ENCODE results near the gene UGT2A3. TPM values are rescaled to one million over a fixed set of nuclear protein-coding genes. Genes with fewer than 3 reads are reported as not detected.

UGT2A3 gene
- total RNA-seq, 1 experiment from 2014 or later: 0.11 TPM

GRCh38 chr4:68891678-68892077 lies 59.9 kb downstream of the UGT2A3 start (continued):
- TF ChIP-seq CTCF (IDR thresholded peaks at IDR 0.05): no peak

- Mint-ChIP-seq H3K27me3 (ENCODE audit: low read depth) (no peaks in the 10 kb centered on the region), H3K36me3 (no peaks in the 10 kb centered on the region), H3K4me3 (no peak overlapping the region), H3K4me1 (no peaks in the 10 kb centered on the region), H3K9me3 (0 out of 2 replicates have a peak, but pooled peaks cover 6% of the 10 kb centered on the region), H3K27ac (no peak overlapping the region)
- TF ChIP-seq TCF7 (CRISPR knock-in tag; IDR thresholded peaks at IDR 0.05; ENCODE audit: low read depth): no peak
- peak; percentile 32; the same call in 1 of the 2 replicates for TF ChIP-seq HMGA2 (CRISPR knock-in tag; IDR thresholded peaks at IDR 0.05)
- no peak for TF ChIP-seq PREB (CRISPR knock-in tag; IDR thresholded peaks at IDR 0.05; ENCODE audit: borderline replicate concordance)
- TF ChIP-seq ZSCAN18 (CRISPR knock-in tag; IDR thresholded peaks at IDR 0.05): no peak
- POLR2A ChIA-PET: no interaction called here
- no peak for DNase-seq (ENCODE audit: low spot score)
- ATAC-seq: no peak
- CTCF ChIA-PET: no interaction called here
These were observed 66.1 kb downstream of the UGT2A3 start for GRCh38 chr4:68885545-68885944.

GRCh38 chr4:68883870-68884269 lies 67.7 kb downstream of the UGT2A3 start:
- no peak for TF ChIP-seq AR (CRISPR knock-in tag; IDR thresholded peaks at IDR 0.05)
- no peak for TF ChIP-seq JAZF1 (CRISPR knock-in tag; IDR thresholded peaks at IDR 0.05)
- no peak for TF ChIP-seq ZNF219 (CRISPR knock-in tag; IDR thresholded peaks at IDR 0.05; ENCODE audit: borderline replicate concordance)
- no peak for TF ChIP-seq ATF6 (CRISPR knock-in tag; IDR thresholded peaks at IDR 0.05)
- no peak for TF ChIP-seq ARID4B (CRISPR knock-in tag; IDR thresholded peaks at IDR 0.05; ENCODE audit: borderline replicate concordance)
- TF ChIP-seq TEAD4 (CRISPR knock-in tag; IDR thresholded peaks at IDR 0.05): no peak
- H3K36me3 Mint-ChIP-seq: no peaks in the 10 kb centered on the region
- ChIA-PET CTCF (no interaction called here), POLR2A (no interaction called here)
- no peak for ATAC-seq
- H3K4me1 Mint-ChIP-seq: no peaks in the 10 kb centered on the region
- no peaks in the 10 kb centered on the region for H3K27me3 Mint-ChIP-seq (ENCODE audit: low read depth)
- no peak overlapping the region for H3K27ac Mint-ChIP-seq
- DNase-seq (ENCODE audit: low spot score): no peak
- no peak overlapping the region for H3K4me3 Mint-ChIP-seq
- 0 out of 2 replicates have a peak, but pooled peaks cover 6% of the 10 kb centered on the region for H3K9me3 Mint-ChIP-seq

All from WTC11 (cell line).